ENCODE results near the gene IMPACT.

GRCh38 chr18:24499814-24500213 is 73.3 kb downstream of the IMPACT start:
- no peak for TF ChIP-seq CTCF (IDR thresholded peaks at IDR 0.05)
- TF ChIP-seq POLR2AphosphoS5 (IDR thresholded peaks at IDR 0.05), result no peak
- no peak for TF ChIP-seq POLR2A (IDR thresholded peaks at IDR 0.05)

Measured in suprapubic skin (tissue), 4 donors.